MCF 10A (cell line): ENCODE results near the gene REEP6. TPM values are rescaled to one million over a fixed set of nuclear protein-coding genes. Genes with fewer than 3 reads are reported as not detected.

Source experiments
- BruUV-seq: library from RNA; stranded (reverse); fragments of 400-500 nt; replicated peaks from 2 replicates; lab custom pipeline; 2021; lab: Mats Ljungman, UMichigan
- CTCF ChIA-PET: fragments of 300-600 bp; sonication (Branson Sonifier 250); formaldehyde crosslinking; extraction: SDS; loops from one replicate; lab custom pipeline; 2021; ENCODE audit warnings: antibody characterized with exemption, inconsistent platforms; lab: Yijun Ruan, JAX
- POLR2A ChIA-PET: fragments of 300-600, 350-650 bp; sonication (Branson Sonifier 250); formaldehyde crosslinking; extraction: SDS; loops from one replicate; lab custom pipeline; 2020; ENCODE audit warnings: antibody characterized with exemption, inconsistent platforms; lab: Yijun Ruan, JAX
- DNase-seq: peaks from one replicate; pipeline ENCODE4 v3.0.0-alpha.2; 2018; ENCODE audit not compliant: unreplicated experiment
- H3K27ac Mint-ChIP-seq: one replicate; pipeline ENCODE4 v1.8.0; 2022; ENCODE audit warnings: mild to moderate bottlenecking, low read depth, mixed read lengths; ENCODE audit not compliant: unreplicated experiment
- H3K27me3 Mint-ChIP-seq: one replicate; pipeline ENCODE4 v1.8.0; 2022; ENCODE audit warnings: mixed read lengths; ENCODE audit not compliant: insufficient read depth, unreplicated experiment
- H3K36me3 Mint-ChIP-seq: one replicate; pipeline ENCODE4 v1.8.0; 2022; ENCODE audit warnings: mild to moderate bottlenecking, moderate library complexity, mixed read lengths; ENCODE audit not compliant: insufficient read depth, unreplicated experiment
- H3K4me1 Mint-ChIP-seq: one replicate; pipeline ENCODE4 v1.8.0; 2022; ENCODE audit warnings: mixed read lengths; ENCODE audit not compliant: insufficient read depth, unreplicated experiment
- H3K4me3 Mint-ChIP-seq: one replicate; pipeline ENCODE4 v1.8.0; 2022; ENCODE audit warnings: mild to moderate bottlenecking, moderate library complexity, mixed read lengths; ENCODE audit not compliant: unreplicated experiment
- H3K9me3 Mint-ChIP-seq: one replicate; pipeline ENCODE4 v1.8.0; 2022; ENCODE audit warnings: mixed read lengths; ENCODE audit not compliant: unreplicated experiment
- intact Hi-C: fragments of 100-400 bp; cut with micrococcal nuclease; formaldehyde crosslinking; loops from 2 replicates; pipeline ENCODE4 v1.14.1; 2022
- total RNA-seq: library from RNA; stranded (reverse); gene quantifications from 2 replicates; pipeline ENCODE4 v1.2.3, GENCODE V29; 2022
- TF ChIP-seq, protein P1 (sequence below): fragments of 200-600 bp; IDR thresholded peaks from one replicate; pipeline ENCODE4 v1.8.0; 2022; ENCODE audit warnings: antibody characterized with exemption, mild to moderate bottlenecking; ENCODE audit not compliant: unreplicated experiment

REEP6 gene
- total RNA-seq, 1 experiment from 2014 or later = 3.8 TPM

DNA sequence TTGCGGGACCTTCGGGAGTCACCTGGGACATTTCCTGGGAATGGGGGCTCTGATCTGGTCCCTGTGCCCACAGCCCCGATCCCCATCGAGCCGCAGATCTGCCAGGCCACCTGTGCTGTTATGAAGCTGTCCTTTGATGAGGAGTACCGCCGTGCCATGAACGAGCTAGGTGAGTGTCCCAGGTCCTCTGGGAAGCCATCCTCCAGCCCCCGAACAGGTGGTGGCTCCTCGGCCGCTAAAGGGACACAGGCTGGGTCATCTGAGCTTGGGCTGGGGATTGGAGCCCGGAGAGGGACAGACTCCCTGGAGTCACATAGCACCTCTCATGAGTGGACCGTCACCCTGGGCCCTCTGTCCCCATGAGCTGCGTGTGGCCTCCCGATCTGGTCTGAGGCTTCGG lies 33.1 kb upstream of the REEP6 start:
- Mint-ChIP-seq H3K4me1 (no peaks in the 10 kb centered on the region), H3K9me3 (no peaks in the 10 kb centered on the region), H3K27ac (no peak overlapping the region), H3K27me3 (no peaks in the 10 kb centered on the region), H3K4me3 (no peak overlapping the region), H3K36me3 (peaks cover 11% of the 10 kb centered on the region)
- ChIA-PET CTCF (interaction anchor here (0.6 to 2.2 kb wide), 4 partner anchors 8 to 381 kb away, joined by 3 to 8 read pairs (median 4); no protein-coding TSS in a partner anchor), POLR2A (interaction anchor here (0.7 to 1.1 kb wide), 3 partner anchors 9 to 11 kb away, joined by 3 to 4 read pairs (median 3); no protein-coding TSS in a partner anchor)
- no TSS peak for BruUV-seq
- TF ChIP-seq, protein P1, sequence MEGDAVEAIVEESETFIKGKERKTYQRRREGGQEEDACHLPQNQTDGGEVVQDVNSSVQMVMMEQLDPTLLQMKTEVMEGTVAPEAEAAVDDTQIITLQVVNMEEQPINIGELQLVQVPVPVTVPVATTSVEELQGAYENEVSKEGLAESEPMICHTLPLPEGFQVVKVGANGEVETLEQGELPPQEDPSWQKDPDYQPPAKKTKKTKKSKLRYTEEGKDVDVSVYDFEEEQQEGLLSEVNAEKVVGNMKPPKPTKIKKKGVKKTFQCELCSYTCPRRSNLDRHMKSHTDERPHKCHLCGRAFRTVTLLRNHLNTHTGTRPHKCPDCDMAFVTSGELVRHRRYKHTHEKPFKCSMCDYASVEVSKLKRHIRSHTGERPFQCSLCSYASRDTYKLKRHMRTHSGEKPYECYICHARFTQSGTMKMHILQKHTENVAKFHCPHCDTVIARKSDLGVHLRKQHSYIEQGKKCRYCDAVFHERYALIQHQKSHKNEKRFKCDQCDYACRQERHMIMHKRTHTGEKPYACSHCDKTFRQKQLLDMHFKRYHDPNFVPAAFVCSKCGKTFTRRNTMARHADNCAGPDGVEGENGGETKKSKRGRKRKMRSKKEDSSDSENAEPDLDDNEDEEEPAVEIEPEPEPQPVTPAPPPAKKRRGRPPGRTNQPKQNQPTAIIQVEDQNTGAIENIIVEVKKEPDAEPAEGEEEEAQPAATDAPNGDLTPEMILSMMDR = no peak
- intact Hi-C loops = no loop called here
- no peak for DNase-seq

DNA sequence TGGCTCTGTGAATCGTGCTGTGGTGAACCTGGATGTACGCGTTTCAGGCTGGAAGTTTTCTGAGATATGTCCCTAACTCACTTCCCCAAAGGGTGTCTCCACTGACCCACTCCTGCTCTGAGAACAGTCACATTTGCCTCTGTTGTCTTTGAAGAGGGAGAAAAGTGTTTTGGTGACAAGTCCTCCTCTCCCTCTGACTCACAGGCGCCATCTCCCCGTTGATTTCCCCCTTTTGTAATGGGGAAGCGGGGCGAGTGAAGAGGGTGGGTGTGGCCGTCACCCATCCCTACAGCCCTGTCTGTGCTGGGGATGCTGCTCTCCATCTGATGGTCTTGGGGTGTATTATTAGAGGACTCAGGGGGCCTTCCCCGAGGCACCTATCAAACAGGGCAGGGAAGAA lies 31.5 kb upstream of the REEP6 start:
- H3K36me3 Mint-ChIP-seq = peaks cover 11% of the 10 kb centered on the region
- TF ChIP-seq, protein P1 = no peak
- no peak overlapping the region for H3K27ac Mint-ChIP-seq
- DNase-seq = no peak
- H3K9me3 Mint-ChIP-seq = no peaks in the 10 kb centered on the region
- intact Hi-C loops = no loop called here
- POLR2A ChIA-PET = no interaction called here
- no peaks in the 10 kb centered on the region for H3K4me1 Mint-ChIP-seq
- no peaks in the 10 kb centered on the region for H3K27me3 Mint-ChIP-seq
- no peak overlapping the region for H3K4me3 Mint-ChIP-seq
- no TSS peak for BruUV-seq
- CTCF ChIA-PET = interaction anchor here (1.6 to 2.2 kb wide), 2 partner anchors 18 to 379 kb away, joined by 3 to 8 read pairs; no protein-coding TSS in a partner anchor

DNA sequence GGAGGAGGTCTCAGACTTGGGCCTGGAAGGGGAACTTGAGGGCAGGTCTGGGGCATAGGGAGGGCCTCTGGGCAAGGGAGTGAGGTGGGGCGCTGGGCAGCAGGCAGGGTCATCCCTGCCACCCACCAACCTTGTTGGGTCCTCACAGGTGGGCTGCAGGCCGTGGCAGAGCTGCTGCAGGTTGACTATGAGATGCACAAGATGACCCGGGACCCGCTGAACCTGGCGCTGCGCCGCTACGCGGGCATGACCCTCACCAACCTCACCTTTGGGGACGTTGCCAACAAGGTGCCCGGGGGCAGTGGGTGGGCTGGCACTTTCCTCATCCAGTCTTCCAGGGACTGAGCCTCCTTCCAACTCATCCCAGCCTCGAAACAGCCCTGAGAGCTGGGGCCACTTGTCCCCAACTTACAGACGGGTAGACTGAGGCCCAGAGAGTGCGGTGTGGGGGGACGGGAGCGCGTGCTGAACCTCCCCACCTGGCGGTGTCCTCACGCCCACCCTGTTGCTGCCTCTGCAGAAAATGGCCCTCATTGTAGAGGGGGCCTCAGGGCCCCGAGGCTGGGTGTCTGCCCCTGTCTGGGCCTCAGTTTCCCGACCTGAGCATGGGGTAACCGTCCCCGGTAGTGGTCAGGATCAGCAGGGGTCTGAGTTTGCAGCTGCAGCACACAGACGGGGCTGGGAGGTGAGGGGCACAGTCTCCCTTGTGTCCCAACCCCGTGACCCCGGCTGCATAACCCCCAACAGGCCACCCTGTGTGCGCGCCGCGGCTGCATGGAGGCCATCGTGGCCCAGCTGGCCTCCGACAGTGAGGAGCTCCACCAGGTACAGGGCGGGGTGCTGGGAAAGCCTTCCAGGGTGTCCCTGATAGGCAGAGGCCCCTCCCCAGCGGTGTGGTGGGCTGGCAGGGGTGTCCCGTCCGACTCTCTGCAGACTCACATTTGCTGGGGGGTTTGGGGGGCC lies 30.7 kb upstream of the REEP6 start:
- no peaks in the 10 kb centered on the region for H3K27me3 Mint-ChIP-seq
- H3K4me3 Mint-ChIP-seq = no peak overlapping the region
- TF ChIP-seq, protein P1 = no peak
- H3K27ac Mint-ChIP-seq = no peak overlapping the region
- no peaks in the 10 kb centered on the region for H3K4me1 Mint-ChIP-seq
- BruUV-seq = no TSS peak
- ChIA-PET POLR2A (interaction anchor here (1.2 kb wide), 1 partner anchor 11 kb away, joined by 4 read pairs; no protein-coding TSS in a partner anchor), CTCF (interaction anchor here (0.6 to 1.0 kb wide), 2 partner anchors 15 to 24 kb away, joined by 4 to 6 read pairs; no protein-coding TSS in a partner anchor)
- peaks cover 16% of the 10 kb centered on the region for H3K36me3 Mint-ChIP-seq
- intact Hi-C loops = no loop called here
- no peaks in the 10 kb centered on the region for H3K9me3 Mint-ChIP-seq
- DNase-seq = no peak

DNA sequence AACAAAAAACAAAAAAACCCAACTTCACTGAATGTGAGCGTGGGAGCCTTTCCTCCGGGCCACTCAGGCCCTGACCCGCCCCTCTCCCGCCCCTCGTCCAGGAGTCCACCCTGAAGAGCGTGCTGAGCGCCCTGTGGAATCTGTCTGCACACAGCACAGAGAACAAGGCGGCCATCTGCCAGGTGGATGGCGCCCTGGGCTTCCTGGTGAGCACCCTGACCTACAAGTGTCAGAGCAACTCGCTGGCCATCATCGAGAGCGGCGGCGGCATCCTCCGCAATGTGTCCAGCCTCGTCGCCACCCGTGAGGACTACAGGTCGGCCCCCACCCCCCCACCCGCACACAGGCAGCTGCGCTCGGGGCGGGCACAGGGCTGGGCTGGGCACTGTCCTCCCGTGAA lies 29.1 kb upstream of the REEP6 start:
- Mint-ChIP-seq H3K36me3 (peaks cover 12% of the 10 kb centered on the region), H3K4me1 (no peaks in the 10 kb centered on the region), H3K4me3 (no peak overlapping the region), H3K27ac (no peak overlapping the region), H3K9me3 (no peaks in the 10 kb centered on the region), H3K27me3 (no peaks in the 10 kb centered on the region)
- no TSS peak for BruUV-seq
- ChIA-PET CTCF (interaction anchor here (0.6 kb wide), 1 partner anchor 9 kb away, joined by 3 read pairs; no protein-coding TSS in a partner anchor), POLR2A (interaction anchor here (1.2 kb wide), 1 partner anchor 10 kb away, joined by 4 read pairs; no protein-coding TSS in a partner anchor)
- TF ChIP-seq, protein P1 = no peak
- no peak for DNase-seq
- intact Hi-C loops = no loop called here
